Mucosa of rectum (tissue), 2 donors: ENCODE data around the gene GNG7.
"Not testable (repeated sequence)": the region's sequence is repeated elsewhere in the genome, so short reads cannot be mapped to it uniquely, and the experiment has no call there.

Experiments used
- H3K27ac ChIP-seq, 2 donors: one replicate each; pipeline ENCODE4 v1.7.0; 2013; ENCODE audit warnings: inconsistent platforms in 2 of 2, low read depth in 2 of 2, low read length in 2 of 2
- H3K27me3 ChIP-seq, 2 donors: one replicate each; pipeline ENCODE4 v1.7.0; 2013; ENCODE audit warnings: low read length in 2 of 2; ENCODE audit not compliant: control insufficient read depth in 2 of 2, insufficient read depth in 2 of 2
- H3K36me3 ChIP-seq, 2 donors: one replicate each; pipeline ENCODE4 v1.7.0; 2013; ENCODE audit warnings: low read length in 2 of 2; ENCODE audit not compliant: control insufficient read depth in 2 of 2, insufficient read depth in 2 of 2
- H3K4me1 ChIP-seq, 2 donors: one replicate each; pipeline ENCODE4 v1.7.0; 2013; ENCODE audit warnings: low read length in 2 of 2, mild to moderate bottlenecking in 1 of 2; ENCODE audit not compliant: control insufficient read depth in 2 of 2, insufficient read depth in 2 of 2
- H3K4me3 ChIP-seq, 2 donors: one replicate each; pipeline ENCODE4 v1.7.0; 2013; ENCODE audit warnings: low read length in 2 of 2
- H3K9ac ChIP-seq, 2 donors: one replicate each; pipeline ENCODE4 v1.7.0; 2013; ENCODE audit warnings: low read length in 2 of 2, low read depth in 1 of 2, mild to moderate bottlenecking in 1 of 2
- H3K9me3 ChIP-seq, 2 donors: one replicate each; pipeline ENCODE4 v1.7.0; 2013; ENCODE audit warnings: low read length in 2 of 2; ENCODE audit not compliant: control insufficient read depth in 2 of 2
- donor health status: healthy.
- donor health status: Normal muscosa, but diverticular disease.

The GNG7 gene

DNA sequence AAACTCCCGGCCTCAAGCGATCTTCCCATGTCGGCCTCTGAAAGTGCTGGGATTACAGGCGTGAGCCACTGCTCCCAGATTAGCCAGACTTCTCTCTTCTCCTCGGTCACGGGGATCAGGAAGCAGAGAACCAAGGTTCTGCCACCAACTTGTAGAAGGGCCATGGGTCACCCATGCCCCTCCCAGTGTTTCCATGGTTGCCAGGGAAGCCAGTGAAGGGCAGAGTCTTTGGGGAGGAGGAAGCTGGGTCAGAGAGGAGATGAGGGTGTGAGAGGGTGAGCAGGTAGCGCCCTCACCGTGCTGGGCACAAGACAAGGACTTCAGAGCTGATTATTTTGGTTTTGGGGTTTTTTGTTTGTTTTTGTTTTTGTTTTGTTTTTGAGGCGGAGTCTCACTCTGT is 77.1 kb downstream of the GNG7 start:
- Histone ChIP-seq H3K36me3 (no peaks in the 10 kb centered on the region), H3K27ac (peak overlapping the region; percentile 27 to 43), H3K9ac (peak overlapping the region in 1 of 2 donors; percentile 12), H3K9me3 (peaks cover 0 to 3% of the 10 kb centered on the region in 2 donors), H3K4me3 (no peak overlapping the region), H3K27me3 (no peaks in the 10 kb centered on the region), H3K4me1 (peaks cover 8 to 17% of the 10 kb centered on the region in 2 donors)

GRCh38 chr19:2624537-2625091 is 77.9 kb downstream of the GNG7 start:
- Histone ChIP-seq H3K9ac (no peak overlapping the region), H3K27me3 (no peaks in the 10 kb centered on the region), H3K4me1 (peaks cover 8 to 19% of the 10 kb centered on the region in 2 donors), H3K4me3 (no peak overlapping the region), H3K9me3 (peaks cover 0 to 3% of the 10 kb centered on the region in 2 donors), H3K27ac (peak overlapping the region; percentile 27 to 58), H3K36me3 (no peaks in the 10 kb centered on the region)

- Histone ChIP-seq H3K4me1 (peaks cover 3 to 22% of the 10 kb centered on the region in 2 donors), H3K27me3 (no peaks in the 10 kb centered on the region), H3K27ac (no peak overlapping the region), H3K9ac (no peak overlapping the region), H3K36me3 (no peaks in the 10 kb centered on the region), H3K9me3 (peaks cover 0 to 3% of the 10 kb centered on the region in 2 donors), H3K4me3 (no peak overlapping the region)
These were observed 78.7 kb downstream of the GNG7 start for GRCh38 chr19:2623798-2624197.

DNA sequence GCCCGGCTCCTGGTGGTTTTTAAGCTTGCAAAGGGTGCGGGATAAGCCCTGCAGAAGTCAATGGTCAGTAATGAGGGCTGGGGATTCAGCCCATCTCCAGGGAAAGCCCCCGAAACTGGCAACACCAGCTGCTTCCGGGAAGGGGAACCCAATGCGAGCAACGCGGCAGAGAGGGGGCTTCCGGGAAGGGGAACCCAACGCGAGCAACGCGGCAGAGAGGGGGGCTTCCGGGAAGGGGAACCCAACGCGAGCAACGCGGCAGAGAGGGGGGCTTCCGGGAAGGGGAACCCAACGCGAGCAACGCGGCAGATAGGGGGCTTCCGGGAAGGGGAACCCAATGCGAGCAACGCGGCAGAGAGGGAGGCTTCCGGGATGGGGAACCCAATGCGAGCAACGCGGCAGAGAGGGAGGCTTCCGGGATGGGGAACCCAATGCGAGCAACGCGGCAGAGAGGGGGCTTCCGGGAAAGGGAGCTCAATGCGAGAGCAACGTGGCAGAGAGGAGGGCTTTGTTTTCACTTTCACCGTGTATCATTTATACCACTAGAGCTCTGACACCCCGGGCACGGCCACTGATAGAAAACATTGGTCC is 80.0 kb downstream of the GNG7 start:
- not testable (repeated sequence) for H3K36me3 ChIP-seq, H3K9ac ChIP-seq, H3K9me3 ChIP-seq, H3K27me3 ChIP-seq, H3K4me3 ChIP-seq
- Histone ChIP-seq H3K4me1 (peaks cover 8 to 19% of the 10 kb centered on the region in 2 donors), H3K27ac (peak overlapping the region in 1 of 2 donors; percentile 81)

DNA sequence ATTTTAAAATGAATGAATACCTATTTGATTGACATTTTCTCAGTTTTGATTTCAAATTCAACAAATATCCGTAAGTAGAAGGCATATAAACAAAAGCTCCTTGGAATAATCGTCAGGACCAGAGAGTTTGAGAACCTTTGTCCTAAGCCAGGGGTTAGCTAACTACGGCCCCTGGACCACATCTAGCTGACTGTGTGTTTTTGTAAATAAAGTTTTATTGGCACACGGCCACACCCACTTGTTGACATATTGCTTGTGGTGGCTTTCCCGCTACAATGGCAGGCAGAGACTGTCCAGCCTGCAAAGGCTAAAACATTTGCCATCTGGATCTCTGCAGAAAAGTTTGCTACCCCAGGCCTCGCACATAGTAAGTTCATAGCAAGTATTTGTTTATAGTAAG is 83.4 kb downstream of the GNG7 start:
- H3K36me3 ChIP-seq = no peaks in the 10 kb centered on the region
- no peaks in the 10 kb centered on the region for H3K9me3 ChIP-seq
- no peaks in the 10 kb centered on the region for H3K27me3 ChIP-seq
- no peak overlapping the region for H3K4me3 ChIP-seq
- H3K9ac ChIP-seq = no peak overlapping the region
- peak overlapping the region in 1 of 2 donors; percentile 34 for H3K27ac ChIP-seq
- H3K4me1 ChIP-seq = peaks cover 5 to 8% of the 10 kb centered on the region in 2 donors

- H3K9ac ChIP-seq = no peak overlapping the region
- no peaks in the 10 kb centered on the region for H3K27me3 ChIP-seq
- H3K4me1 ChIP-seq = peaks cover 5 to 10% of the 10 kb centered on the region in 2 donors
- no peak overlapping the region for H3K27ac ChIP-seq
- H3K4me3 ChIP-seq = no peak overlapping the region
- H3K36me3 ChIP-seq = no peaks in the 10 kb centered on the region
- no peaks in the 10 kb centered on the region for H3K9me3 ChIP-seq
These were observed 83.9 kb downstream of the GNG7 start for GRCh38 chr19:2618611-2619010.

- H3K27me3 ChIP-seq = no peaks in the 10 kb centered on the region
- H3K4me1 ChIP-seq = peaks cover 5 to 11% of the 10 kb centered on the region in 2 donors
- no peak overlapping the region for H3K9ac ChIP-seq
- no peaks in the 10 kb centered on the region for H3K9me3 ChIP-seq
- no peak overlapping the region for H3K4me3 ChIP-seq
- no peak overlapping the region for H3K27ac ChIP-seq
- no peaks in the 10 kb centered on the region for H3K36me3 ChIP-seq
These were observed 84.9 kb downstream of the GNG7 start for GRCh38 chr19:2617393-2618165.

DNA sequence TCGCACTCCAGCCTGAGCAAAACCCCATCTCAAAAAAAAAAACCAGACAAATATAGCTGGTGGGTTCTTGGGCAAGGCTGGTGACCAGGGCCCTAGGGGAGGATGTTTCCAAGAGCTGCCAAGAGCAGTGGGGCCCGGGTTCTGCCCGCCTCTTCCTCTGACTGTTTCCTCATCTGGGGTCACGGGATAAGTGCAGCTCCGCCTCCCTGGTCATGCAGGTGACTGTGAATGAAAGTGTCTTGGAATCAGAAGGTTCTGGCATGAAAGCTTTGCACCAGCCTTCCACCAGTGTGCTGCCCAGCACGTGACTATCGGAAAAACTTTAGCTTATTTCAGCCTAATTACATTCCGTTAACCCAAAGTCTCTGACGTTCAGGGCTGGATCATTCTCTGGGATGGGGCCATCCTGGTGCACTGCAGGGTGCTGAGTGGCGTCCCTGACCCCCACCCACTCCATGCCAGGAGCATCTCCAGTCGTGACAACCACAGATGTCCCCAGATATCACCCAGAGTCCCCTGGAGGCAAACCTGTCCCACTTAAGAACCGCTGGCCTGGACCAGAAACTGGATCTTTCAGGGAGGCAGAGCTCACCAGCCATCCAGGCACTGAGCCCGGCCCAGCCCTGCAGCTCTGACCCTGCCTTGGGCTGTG is 85.6 kb downstream of the GNG7 start:
- peaks cover 5 to 11% of the 10 kb centered on the region in 2 donors for H3K4me1 ChIP-seq
- no peak overlapping the region for H3K9ac ChIP-seq
- no peak overlapping the region for H3K4me3 ChIP-seq
- no peaks in the 10 kb centered on the region for H3K9me3 ChIP-seq
- no peaks in the 10 kb centered on the region for H3K27me3 ChIP-seq
- no peaks in the 10 kb centered on the region for H3K36me3 ChIP-seq
- H3K27ac ChIP-seq = no peak overlapping the region

- no peak overlapping the region for H3K9ac ChIP-seq
- no peaks in the 10 kb centered on the region for H3K27me3 ChIP-seq
- peaks cover 5 to 11% of the 10 kb centered on the region in 2 donors for H3K4me1 ChIP-seq
- H3K9me3 ChIP-seq = no peaks in the 10 kb centered on the region
- no peaks in the 10 kb centered on the region for H3K36me3 ChIP-seq
- H3K27ac ChIP-seq = no peak overlapping the region
- no peak overlapping the region for H3K4me3 ChIP-seq
These were observed 86.7 kb downstream of the GNG7 start for GRCh38 chr19:2615782-2616181.
